LNCaP clone FGC (cell line): ENCODE data around the gene SFI1.
"Not testable (repeated sequence)": the region's sequence is repeated elsewhere in the genome, so short reads cannot be mapped to it uniquely, and the experiment has no call there.

ENCODE experiments used
- DNase-seq: peaks from one replicate; pipeline ENCODE4 v3.0.0-alpha.2; 2011; ENCODE audit warnings: low read depth
- H3K4me3 ChIP-seq: 2 replicates; pipeline ENCODE4 v1.5.1; 2011; ENCODE audit warnings: mild to moderate bottlenecking, low read depth, low read length, control low read depth
- TF ChIP-seq, protein P1 (sequence below): IDR thresholded peaks from 2 replicates; pipeline ENCODE4 v1.5.1; 2012; ENCODE audit warnings: mild to moderate bottlenecking; ENCODE audit not compliant: control insufficient read depth, insufficient read depth; ENCODE audit errors: extremely low read depth

The SFI1 gene

GRCh38 chr22:31579835-31580242 lies 83.5 kb downstream of the SFI1 start:
- TF ChIP-seq, protein P1, sequence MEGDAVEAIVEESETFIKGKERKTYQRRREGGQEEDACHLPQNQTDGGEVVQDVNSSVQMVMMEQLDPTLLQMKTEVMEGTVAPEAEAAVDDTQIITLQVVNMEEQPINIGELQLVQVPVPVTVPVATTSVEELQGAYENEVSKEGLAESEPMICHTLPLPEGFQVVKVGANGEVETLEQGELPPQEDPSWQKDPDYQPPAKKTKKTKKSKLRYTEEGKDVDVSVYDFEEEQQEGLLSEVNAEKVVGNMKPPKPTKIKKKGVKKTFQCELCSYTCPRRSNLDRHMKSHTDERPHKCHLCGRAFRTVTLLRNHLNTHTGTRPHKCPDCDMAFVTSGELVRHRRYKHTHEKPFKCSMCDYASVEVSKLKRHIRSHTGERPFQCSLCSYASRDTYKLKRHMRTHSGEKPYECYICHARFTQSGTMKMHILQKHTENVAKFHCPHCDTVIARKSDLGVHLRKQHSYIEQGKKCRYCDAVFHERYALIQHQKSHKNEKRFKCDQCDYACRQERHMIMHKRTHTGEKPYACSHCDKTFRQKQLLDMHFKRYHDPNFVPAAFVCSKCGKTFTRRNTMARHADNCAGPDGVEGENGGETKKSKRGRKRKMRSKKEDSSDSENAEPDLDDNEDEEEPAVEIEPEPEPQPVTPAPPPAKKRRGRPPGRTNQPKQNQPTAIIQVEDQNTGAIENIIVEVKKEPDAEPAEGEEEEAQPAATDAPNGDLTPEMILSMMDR = no peak

DNA sequence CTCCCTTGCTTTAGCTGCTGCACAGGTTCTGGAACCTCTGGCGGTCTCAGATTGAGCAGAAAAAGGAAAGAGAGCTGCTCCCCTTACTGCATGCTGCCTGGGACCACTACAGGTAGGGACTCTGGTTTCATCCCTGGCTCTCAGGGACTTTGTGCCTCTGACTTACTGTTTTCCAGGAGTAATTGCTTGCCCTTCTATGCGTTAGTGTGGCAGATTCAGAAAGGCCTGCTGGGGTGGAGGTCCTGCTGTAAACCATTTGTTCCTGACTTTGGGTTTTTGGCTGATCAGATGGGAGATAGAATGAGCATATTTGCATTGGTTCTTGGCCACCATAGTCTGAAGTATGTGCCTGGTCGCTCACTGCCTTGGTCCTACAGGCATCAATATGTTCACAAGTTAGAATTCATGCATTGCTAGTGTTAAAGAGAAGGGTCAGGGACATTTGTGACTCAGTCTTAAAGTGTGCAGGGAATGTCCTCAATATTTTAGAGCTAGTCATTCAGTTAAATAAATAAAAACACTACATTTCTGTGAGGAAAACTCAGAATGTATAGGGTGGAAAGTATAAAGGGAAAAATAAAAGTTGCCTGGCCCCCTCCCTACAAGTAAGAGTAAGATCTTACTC lies 87.6 kb downstream of the SFI1 start:
- H3K4me3 ChIP-seq = no peak overlapping the region
- no peak for DNase-seq
- TF ChIP-seq, protein P1 = no peak

More at GRCh38 chr22:31579835-31580242, 83.5 kb downstream of the SFI1 start:
- 0 out of 2 replicates have a peak overlapping the region, but pooled peaks have one; percentile 0 for H3K4me3 ChIP-seq
- DNase-seq = peak; percentile 86

- TF ChIP-seq, protein P1 = no peak
- no peak for DNase-seq
- H3K4me3 ChIP-seq = no peak overlapping the region
Measured at GRCh38 chr22:31584804-31585160, 88.4 kb downstream of the SFI1 start.

- H3K4me3 ChIP-seq = no peak overlapping the region
- TF ChIP-seq, protein P1 = no peak
- no peak for DNase-seq
Measured at GRCh38 chr22:31585161-31585859, 89.0 kb downstream of the SFI1 start.

- no peak for DNase-seq
- no peak overlapping the region for H3K4me3 ChIP-seq
- TF ChIP-seq, protein P1 = no peak
Measured at GRCh38 chr22:31586137-31586920, 90.0 kb downstream of the SFI1 start.

DNA sequence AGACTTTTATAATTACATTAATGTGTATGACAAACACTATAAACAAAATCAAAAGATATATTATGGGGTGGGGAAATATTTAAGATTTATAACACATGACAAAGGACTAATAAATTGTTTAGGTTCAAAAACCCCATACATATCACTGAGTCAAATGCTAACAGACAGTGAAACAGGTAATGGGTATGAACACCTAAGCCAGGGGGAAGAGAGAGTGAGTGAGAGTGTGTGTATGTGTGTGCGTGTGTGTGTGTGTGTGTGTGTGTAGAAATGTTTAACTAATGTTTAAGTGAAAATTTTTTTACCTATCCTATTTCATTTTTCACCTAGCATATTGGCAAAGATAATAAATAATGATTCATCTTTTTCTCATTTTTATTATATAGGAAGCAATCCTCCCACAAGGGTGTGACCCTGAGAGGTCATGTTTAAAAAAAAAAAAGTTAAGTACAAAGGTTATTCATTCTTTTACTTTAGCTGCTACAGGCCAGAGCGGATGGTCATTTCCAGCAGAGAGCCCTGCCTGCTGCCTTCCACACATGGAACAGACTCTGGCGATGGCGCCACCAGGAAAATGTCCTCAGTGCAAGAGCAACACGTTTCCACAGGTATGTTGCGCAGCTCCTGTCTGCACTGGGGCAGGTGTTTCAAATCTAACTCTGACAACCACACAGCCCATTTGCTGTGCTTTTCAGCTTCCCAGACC lies 92.8 kb downstream of the SFI1 start:
- TF ChIP-seq, protein P1 = no peak
- DNase-seq = no peak
- H3K4me3 ChIP-seq = no peak overlapping the region

DNA sequence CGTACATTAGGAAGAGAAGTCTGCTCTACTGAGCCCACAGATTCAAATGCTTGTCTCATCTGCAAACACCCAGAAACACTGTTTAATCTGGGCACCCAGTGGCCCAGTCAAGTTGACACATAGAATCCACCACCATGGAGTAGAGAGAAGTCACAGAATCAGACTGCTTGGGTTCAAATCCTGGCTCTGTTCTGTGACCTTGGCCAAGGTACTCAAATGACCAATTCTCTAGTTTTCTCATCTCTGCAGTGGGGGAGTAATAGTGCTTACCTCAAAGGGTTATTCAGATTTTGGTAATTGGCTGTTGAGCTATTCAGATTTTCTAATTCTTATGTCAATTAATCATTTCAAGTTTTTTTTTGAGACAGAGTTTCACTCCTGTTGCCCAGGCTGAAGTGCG lies 93.8 kb downstream of the SFI1 start:
- not testable (repeated sequence) for H3K4me3 ChIP-seq

More for the DNA sequence above, 93.8 kb downstream of the SFI1 start:
- not testable (repeated sequence) for DNase-seq
